Hypothalamus (tissue), 51 donors: ENCODE results near the gene DRGX.
A peak's percentile ranks its signal among the peaks of the same experiment; 100 is the strongest.

Source experiments
- DNase-seq, 51 donors: peaks; one replicate each; lab custom pipeline; 2025; lab: John Stamatoyannopoulos, UW

Gene DRGX

DNA sequence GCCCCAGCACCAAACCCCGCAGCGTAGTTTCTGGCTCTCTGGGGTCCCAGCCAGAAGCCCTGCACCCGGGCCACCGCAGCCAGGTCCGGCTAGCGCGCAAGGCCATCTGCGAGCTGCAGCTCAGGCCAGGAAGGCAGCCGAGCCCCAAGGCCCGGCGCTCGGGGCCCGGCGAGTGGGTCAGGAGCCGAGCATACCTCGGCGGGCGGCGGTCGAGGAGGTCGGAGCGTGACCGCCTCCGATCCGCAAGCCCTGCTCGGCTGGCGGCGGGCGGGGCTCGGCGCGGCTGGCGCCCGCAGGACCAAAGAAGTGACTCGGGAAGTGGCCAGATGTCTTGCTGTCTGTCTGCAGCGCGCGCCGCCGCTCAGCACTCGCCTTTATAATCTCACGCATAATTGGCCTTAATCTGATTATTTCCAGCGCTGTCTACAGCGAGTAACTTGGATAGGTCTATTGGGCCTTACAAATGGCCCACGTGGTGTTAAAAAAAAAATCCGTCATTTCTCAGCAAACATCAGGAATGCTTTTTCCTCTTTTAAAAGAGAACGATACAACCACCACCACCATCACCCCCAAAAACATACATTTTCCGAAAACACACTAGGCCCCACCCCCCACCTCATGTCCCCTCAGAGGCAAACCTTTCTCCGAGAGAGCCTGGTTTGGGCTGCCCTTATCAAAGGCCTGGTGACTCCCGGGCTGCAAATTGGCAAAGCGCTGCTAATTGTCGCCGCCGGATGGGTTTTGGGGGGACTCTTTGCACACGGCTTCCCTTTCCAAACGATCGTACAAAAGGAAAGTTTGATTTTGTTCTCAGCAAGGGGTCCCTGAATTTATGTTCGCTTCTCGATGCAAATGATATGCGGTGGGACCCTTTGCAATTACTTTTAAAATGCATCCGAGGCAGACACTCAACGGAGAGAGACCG is at the start of gene DRGX:
TSS of gene DRGX (minus strand) at position 349 of the 925 bp plus-strand sequence. CDS start 649 bp downstream, outside the sequence.
- DNase-seq: no peak

DNA sequence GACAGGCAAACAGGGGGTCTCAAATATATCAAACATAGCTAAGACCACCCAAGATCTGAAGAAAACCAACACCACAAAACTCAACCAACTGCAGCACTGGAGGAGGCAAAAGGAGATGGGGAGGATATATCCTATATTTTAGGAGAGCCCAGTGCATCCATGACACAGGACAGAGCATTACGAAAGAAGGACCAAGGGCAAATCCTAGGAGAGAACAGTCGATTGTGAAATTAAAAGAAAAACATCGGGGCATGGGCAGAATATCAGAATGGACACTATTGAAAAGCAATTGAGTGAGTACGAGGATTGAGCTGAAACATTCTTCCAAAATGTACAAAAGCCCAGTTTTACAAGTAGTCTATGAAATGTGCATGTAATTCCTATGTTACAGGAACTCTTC is 48.5 kb upstream of the DRGX start:
- no peak for DNase-seq

DNA sequence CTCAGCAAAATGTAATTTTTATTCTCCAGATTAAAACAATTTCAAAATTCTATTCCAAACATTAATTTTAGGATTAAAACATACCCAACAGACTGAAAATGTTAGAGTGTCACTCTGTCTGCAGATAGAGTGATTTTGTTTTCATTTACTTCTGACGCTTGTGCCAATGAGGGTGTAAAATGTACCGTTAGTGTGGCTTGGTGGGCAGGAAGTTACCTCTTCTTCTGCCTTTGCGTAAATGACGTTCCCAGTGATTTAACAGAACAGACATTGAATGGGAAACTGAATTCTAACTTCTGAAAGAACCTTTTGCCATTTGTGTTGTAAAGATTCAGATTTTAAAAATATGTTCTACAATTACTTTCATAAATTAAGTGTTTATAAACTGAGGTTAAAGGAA is 47.0 kb upstream of the DRGX start:
- no peak for DNase-seq

DNA sequence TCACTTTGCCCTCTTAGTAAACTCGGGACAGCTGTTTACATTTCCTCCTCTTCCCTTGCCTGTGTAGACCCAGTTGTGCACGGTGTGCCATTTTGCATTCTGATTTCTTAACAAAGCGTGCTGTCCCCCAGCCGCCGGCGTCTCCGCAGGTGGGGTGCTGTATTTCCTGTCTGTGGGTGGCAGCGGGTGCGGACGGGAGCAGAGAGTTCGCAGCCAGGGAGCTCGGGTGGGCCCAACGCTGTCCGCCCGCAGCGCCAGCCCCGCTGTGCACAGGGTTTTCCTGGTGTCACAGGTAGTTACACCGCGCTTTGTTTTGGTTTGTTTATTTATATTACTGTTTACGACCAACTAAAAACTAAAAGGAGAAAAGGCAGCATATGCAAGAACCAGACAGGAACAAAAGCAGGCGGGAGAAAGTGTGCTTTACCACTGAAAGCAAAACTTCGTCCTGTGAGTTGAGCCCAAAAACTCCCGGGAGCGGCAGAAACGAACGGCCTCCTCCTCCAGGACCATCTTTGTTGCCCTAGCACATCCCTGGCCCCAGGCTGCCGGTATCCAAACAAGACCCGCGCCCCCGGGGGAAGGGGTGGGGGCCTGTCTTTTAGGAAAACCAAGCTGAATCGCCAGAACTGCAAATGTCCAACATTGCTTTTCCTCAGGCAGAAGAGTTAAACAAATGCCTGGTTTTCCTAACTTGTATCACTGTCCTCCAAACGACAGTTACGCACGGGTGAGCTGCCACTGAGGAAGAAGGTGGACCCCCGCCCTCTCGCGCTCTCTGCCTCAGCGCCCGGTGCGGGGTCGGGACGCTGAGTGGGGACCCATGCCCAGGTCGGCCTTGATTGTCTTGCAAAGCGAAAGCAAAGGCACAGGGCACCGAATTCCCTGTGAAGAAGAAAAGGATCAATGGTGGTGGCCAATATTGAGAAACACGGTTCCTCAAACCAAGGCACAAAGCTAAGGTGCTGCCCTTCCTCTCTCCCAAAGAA is 45.9 kb upstream of the DRGX start:
- no peak for DNase-seq

DNA sequence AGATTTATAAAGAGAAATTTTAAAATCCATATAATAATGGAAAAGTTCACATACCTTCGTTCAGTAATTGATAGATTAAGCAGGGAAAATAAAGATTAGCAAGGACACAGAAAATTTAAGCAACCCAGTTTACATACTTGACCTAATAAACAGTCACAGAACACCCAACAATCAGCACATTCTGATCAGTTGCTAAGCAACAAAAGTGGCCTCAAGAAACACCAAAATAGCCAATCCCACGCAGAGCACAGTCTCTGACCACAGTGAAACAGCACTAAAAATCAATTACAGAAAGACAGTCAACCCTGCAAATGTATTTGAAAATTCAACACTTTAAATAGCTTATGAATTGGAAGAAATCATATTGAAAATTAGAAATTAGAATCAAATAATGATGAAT is 39.3 kb upstream of the DRGX start:
- DNase-seq: no peak

DNA sequence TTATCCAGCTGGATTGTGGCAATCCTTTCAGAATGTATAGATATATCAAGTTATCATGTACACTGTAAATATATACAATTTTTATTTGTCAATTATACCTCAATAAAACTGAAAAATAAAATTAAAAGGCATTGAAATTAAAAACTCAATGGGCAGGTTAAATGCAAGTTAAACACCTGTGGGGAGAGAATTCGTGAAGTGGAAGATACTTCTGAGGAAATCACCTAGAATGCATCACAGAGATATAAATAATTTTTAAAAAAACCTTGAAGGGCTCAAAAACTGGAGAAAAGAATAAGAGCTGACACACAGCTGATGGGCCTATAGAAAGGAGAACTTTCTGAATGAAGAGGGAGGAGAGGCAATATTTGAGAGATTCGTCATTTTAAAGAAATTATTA is 37.2 kb upstream of the DRGX start:
- DNase-seq: no peak

DNA sequence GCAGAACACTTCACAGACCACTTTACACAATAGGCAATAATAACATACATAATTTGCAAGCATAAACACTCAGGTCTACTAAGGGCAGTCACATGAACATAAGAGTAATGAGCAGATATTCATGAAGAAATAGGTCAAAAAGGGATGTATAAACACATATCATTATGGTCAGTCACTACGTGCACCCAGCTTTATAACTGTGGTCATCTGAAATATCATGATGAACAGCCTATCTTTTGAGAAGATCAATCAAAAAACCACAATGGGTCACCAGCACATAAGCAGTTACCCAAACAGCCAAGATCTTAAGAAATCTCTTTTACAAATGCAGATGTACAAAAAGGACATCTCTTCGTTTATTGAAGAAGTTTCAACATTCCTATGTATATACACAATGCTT is 35.5 kb upstream of the DRGX start:
- DNase-seq: no peak

DNA sequence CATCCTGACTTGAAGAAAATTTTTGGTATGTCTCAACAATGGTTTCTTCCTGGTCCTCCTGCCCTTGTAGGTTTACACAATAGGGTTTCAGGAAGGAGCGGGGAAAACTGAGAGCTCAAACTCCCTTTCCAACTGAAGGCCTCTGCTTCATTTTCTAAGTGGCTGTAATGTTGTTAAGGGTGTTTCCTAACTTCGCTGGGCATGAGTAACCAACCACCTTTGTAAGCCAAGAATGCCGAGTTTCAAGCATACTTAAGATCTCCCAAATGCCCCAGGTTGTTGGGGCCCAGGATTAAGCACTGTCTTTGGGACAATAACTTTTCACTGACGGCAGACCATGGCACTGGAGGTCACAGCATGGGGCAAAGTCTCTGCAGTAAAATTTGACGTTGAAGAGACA is 33.6 kb upstream of the DRGX start:
- no peak for DNase-seq

DNA sequence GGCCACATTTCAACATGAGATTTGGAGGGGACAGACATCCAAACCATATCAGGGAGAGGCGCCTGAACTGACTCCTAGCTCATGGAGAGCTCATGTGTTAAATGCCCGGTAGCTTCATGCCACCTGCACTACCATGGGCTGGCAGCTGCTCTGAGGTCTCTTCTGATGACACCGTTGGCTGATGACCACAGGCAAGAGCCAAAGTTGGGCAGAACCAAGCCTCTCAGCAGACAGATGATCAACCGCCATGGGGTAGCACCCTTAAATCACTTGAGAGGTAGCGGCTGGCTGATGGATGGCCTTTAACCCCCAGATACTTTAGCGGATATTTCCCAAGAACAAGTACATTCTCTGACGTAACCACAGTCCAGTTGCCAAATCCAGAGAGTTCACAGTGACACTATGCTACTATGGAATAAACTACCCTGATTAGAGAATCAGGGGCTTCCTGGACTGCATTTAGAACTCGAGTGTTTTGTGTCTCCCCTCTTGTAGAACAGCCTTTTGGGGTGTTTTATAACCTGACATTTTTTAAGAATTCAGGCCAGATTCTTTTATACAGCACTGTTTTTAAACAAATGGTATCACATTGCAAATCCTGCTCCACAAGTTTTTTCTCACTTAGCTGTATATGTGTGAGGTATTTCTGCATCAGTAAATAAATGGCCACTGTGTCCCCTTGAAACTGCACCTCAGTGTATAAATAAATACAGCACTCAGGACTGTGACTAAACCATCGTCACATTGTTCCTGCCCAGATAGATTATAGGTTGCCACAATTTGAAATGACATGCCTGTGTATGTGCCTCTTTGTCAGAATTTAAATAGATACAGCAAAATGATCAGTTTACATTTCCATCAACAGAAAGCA is 30.8 kb upstream of the DRGX start:
- no peak for DNase-seq

DNA sequence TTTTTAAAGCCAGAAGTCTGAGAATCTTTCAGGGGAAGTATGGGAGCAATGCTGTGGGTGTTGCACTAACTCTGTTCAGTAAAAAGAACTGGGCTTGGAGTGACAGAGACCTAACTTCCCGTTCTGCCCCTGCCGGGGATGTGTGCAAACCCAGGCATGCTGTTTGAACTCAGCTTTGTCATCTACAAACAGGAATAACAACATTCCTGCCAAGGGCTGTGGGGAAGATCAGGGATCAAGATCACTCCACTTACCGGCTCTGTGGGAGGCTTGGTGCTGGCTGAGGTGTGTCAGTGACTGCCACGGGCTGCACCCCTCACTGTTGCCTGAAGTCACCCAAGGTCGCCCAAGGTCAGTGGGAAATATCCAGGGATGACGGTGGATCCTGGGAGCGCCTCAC is 23.1 kb upstream of the DRGX start:
- DNase-seq: no peak

DNA sequence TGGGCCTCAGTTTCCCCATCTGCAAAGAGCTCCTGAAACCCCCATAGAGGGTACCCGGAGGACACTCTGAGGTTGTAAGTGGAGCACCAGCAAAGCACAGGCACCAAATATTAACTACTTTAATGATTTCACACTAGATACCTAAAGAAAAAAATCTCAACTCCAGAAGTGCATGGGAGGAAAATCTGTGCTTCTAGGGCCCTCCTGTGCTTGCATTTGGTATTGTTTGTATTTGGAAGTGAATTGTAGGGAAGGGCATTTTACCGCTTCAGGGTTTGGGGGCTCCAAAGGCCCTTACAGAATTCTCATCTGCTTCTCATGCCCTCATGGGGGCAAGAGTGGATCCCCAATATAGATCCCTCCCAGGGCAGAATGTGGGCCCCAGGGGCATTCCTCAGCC is 22.4 kb upstream of the DRGX start:
- DNase-seq: no peak

DNA sequence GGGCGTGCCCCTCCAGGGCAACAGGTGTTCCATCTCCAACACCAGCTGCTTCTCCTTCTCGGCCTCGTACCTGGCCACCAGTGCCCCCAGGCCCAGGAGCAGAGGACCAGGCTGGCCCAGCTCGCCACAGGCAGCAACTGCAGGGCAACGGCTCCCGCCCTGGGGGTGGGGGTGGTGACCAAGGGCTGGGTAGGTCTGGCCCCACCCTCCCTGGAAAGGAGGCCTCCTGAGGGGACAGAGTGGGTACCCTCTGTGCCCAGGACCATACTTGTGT is 22.1 kb upstream of the DRGX start:
- no peak for DNase-seq

DNA sequence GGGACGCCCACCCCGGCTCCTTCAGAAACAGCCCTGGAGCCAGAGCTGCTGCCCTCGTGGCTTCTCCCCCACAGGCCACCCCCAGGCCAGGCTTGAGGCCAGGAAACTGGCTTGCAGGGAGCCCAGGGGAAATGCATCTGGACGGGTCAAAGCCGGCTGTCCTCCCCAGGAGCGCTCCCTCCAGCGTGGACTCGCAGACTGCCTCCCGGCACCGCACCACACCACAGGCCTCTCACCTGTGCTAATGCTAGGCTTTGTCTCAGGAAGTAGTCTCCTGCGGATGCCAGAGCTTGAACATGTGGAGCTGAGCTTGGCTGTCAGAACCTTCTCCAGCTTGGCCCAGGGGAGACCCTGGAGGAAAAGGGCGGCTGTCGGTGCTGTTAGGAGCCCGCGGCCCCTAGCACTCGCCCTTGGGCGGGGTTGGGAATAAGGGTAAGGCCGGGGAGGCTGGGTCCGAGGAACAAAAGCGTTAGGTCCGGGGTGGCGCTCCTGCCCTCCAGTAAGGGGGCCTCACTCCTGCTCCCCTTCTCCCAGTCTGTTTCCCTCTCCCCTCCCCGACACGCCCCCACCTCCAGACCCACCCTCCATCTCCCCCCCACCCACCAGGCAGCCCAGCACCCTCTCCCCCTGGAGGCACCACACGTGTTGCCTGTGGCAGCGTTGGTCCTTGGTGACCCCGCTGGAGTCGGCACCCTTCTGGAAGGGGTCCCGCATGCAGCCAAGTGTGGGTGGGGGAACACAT is 21.6 kb upstream of the DRGX start:
- no peak for DNase-seq

DNA sequence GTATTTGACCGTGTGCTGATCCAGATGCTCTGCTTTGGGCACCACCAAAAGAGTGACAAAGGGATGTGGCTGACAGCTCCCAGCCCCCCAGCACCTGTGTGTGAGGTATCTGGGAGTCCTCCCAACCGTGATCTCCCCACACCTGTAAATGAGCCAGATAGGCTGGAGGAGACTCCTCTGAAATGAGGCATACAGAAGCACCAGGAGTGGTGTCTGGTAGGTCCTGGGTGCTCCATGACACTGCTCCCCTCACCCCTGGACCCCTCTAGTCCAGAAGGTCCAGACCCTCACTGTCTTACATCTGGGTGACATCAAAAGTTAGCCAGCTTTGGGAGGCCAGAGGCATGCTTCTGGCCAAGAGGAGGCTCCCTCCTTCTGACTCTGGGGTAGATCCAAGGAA is 20.0 kb upstream of the DRGX start:
- no peak for DNase-seq

DNA sequence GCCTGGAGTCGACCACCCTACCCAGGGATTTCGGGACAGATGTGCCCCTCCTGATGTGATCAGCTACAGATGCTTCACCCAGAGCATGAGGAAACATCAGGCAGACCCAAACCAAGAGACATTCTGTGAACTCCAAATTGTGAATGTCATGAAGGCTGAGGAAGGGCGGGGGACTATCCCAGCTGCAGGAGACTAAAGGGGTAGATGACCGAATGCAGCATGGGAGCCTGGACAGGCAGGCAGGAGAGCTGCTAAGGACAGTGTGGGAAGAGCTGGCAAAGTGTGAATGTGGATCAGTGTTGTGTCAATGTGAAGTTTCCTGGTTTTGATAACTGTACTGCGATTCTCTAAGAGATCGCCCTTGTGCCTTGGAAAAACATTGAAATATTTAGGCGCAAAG is 19.2 kb upstream of the DRGX start:
- no peak for DNase-seq

DNA sequence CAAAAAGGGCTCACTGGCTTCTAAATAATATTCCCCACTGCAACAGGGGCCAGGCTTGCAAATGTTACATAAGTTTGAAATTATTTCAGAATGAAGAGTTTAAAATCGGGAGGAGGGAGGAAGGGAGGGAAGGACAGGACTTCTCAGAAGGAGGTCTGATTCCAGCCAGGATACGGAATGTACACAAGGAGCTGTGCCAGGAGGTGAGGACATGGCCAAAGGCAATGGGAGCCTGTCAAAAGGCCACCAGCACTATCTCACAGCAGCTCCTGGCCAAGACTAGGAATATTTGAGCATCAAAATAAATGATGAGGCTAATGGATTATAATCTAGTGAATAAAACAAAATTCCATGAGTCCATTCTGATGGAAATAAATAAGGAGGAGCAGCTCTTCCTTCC is 18.6 kb upstream of the DRGX start:
- no peak for DNase-seq

DNA sequence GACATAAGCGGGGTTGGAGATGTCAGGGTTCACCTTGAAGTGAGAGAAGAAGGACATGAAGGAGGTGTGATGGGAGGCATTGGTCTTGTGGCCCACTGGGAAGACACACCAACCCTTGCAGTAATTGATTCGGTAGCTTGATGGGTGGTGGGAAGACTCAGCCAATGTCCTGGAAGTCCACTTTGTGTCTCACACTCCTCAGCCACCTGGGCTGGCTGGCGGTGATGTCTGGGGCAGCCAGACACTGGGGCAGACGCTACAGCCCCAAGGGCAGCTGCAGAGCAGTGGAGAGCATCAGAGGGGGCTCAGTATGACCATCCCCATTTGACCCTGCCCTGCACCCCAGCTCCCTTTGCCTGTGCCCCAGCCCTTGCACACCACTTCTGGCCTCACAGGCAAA is 16.7 kb upstream of the DRGX start:
- DNase-seq: no peak

DNA sequence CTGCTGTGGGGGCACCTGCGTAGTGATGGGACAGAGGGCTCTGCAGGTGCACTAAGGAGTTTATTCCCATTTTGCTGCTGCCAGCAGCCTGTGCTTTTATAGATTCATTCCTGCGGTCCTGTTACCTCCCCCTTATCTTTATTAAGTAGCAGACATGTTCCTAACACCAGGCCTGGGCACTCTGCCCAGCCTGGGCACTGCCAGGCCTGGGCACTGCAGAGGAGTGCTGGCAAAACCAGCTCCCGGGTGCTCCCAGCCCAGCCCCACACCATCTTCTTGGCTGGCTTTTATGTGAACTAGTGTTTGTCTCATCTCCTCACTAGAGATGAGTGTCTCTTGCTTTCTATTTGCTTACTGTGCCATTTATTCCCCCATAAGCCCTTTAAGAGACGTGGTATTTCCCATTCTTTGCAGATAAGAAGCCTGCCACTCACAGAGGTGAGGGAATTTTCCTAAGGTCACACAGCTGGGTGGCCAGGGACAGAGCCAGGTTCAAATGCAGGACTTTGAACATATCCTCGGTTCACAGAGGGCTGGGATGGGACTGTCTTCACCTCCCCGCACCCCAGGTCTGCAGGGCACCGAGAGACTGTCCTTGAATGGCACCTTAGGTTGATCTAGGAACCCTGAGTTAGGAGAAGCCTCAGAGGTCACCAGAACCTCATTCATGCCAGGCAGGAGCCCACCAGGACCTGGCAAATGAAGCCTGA is 14.6 kb upstream of the DRGX start:
- DNase-seq: peak in 1 of 51 donors; percentile 6

DNA sequence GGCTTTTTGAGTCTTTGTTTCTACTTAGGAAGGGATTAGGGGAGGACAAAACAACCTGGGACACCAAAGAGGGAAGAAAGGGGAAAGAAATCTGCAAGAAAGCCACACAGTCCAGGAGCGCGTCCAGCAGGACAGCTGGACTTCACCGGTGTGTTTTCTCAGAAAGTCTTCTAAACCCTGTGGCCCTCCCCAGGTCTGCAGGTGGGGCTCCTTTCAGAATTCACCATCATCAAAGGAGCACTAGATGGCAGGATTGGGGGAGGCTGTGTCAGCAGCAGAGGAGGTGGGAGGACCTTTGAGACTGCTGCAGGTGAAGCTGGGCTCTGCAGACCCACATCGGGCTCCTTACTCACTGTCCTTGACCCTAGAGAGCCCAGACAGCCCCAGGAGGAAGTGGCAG is 13.9 kb upstream of the DRGX start:
- no peak for DNase-seq
